OCI-LY1 (cell line): ENCODE results near the gene MAFG.

ENCODE experiments used
- H2AFZ ChIP-seq: fragments of 200-600 bp; sonication (generic), shearing (Covaris generic); 2 replicates; pipeline ENCODE4 v1.6.0; 2014; ENCODE audit warnings: antibody characterized with exemption, mild to moderate bottlenecking, low read length
- H3F3A ChIP-seq: fragments of 200-600 bp; sonication (generic), shearing (Covaris generic); 2 replicates; pipeline ENCODE4 v1.6.0; 2014; ENCODE audit warnings: mild to moderate bottlenecking, antibody characterized with exemption, low read length, moderate library complexity; ENCODE audit not compliant: insufficient read depth
- H3K27ac ChIP-seq: fragments of 200-600 bp; sonication (generic); 2 replicates; pipeline ENCODE4 v1.5.1; 2014; ENCODE audit warnings: low read length, mixed run types, mild to moderate bottlenecking, low read depth; ENCODE audit not compliant: poor library complexity, severe bottlenecking
- H3K27me3 ChIP-seq: fragments of 200-600 bp; sonication (generic); 2 replicates; pipeline ENCODE4 v1.6.0; 2014; ENCODE audit warnings: antibody characterized with exemption, mild to moderate bottlenecking, low read length, moderate library complexity; ENCODE audit not compliant: insufficient read depth
- H3K36me3 ChIP-seq: fragments of 200-600 bp; sonication (generic); 2 replicates; pipeline ENCODE4 v1.6.1; 2014; ENCODE audit warnings: mild to moderate bottlenecking, antibody characterized with exemption, low read length, moderate library complexity, mixed read lengths; ENCODE audit not compliant: insufficient read depth
- H3K4me1 ChIP-seq: fragments of 200-600 bp; sonication (generic); 2 replicates; pipeline ENCODE4 v1.5.1; 2014; ENCODE audit warnings: mild to moderate bottlenecking, low read length, moderate library complexity; ENCODE audit not compliant: insufficient read depth, severe bottlenecking
- H3K4me2 ChIP-seq: fragments of 200-600 bp; sonication (generic), shearing (Covaris generic); 2 replicates; pipeline ENCODE4 v1.6.1; 2014; ENCODE audit warnings: low read length
- H3K4me3 ChIP-seq: fragments of 200-600 bp; sonication (generic); 2 replicates; pipeline ENCODE4 v1.5.1; 2014; ENCODE audit warnings: low read length, low read depth, mild to moderate bottlenecking, mixed read lengths; ENCODE audit not compliant: poor library complexity, severe bottlenecking
- H3K79me2 ChIP-seq: fragments of 200-600 bp; shearing (Covaris generic); 2 replicates; pipeline ENCODE4 v1.6.1; 2016; ENCODE audit warnings: mixed run types, low read length, mixed read lengths; ENCODE audit not compliant: insufficient read depth
- H3K9ac ChIP-seq: fragments of 200-600 bp; sonication (generic), shearing (Covaris generic); 2 replicates; pipeline ENCODE4 v1.6.1; 2014; ENCODE audit warnings: mild to moderate bottlenecking, low read length, mixed read lengths
- H3K9me2 ChIP-seq: fragments of 200-600 bp; sonication (generic), shearing (Covaris generic); 2 replicates; pipeline ENCODE4 v1.6.1; 2014; ENCODE audit warnings: low read depth, mild to moderate bottlenecking, low read length, mixed read lengths
- H3K9me3 ChIP-seq: fragments of 200-600 bp; shearing (Covaris generic); 2 replicates; pipeline ENCODE4 v1.6.1; 2014; ENCODE audit warnings: low read length, mixed read lengths
- H4K20me1 ChIP-seq: fragments of 200-600 bp; sonication (generic), shearing (Covaris generic); 2 replicates; pipeline ENCODE4 v1.6.0; 2016; ENCODE audit warnings: mild to moderate bottlenecking, low read length; ENCODE audit not compliant: insufficient read depth
- CTCF ChIP-seq: fragments of 200-600 bp; sonication (generic), shearing (Covaris generic); IDR thresholded peaks from 2 replicates; pipeline ENCODE4 v1.5.1; 2017; ENCODE audit warnings: mild to moderate bottlenecking, antibody characterized with exemption, low read length, moderate library complexity, mixed read lengths
- EZH2 ChIP-seq: fragments of 200-600 bp; sonication (generic), shearing (Covaris generic); IDR thresholded peaks from 2 replicates; pipeline ENCODE4 v1.8.0; 2017; ENCODE audit warnings: borderline replicate concordance, mixed run types, mild to moderate bottlenecking, antibody characterized with exemption, low read length, moderate library complexity, mixed read lengths

MAFG gene

GRCh38 chr17:81905424-81905875 lies 22.1 kb downstream of the MAFG start:
- Histone ChIP-seq H3K27ac (no peak overlapping the region), H3K4me1 (peaks cover 19% of the 10 kb centered on the region), H3K27me3 (peaks cover 4% of the 10 kb centered on the region; the same call in 1 of the 2 replicates), H3K4me2 (no peak overlapping the region), H4K20me1 (no peaks in the 10 kb centered on the region), H3K4me3 (no peak overlapping the region), H3F3A (no peaks in the 10 kb centered on the region), H2AFZ (no peak overlapping the region), H3K9ac (no peak overlapping the region), H3K9me2 (no peaks in the 10 kb centered on the region), H3K79me2 (no peaks in the 10 kb centered on the region), H3K9me3 (no peaks in the 10 kb centered on the region), H3K36me3 (peaks cover 59% of the 10 kb centered on the region)
- TF ChIP-seq CTCF (no peak), EZH2 (no peak)

GRCh38 chr17:81904600-81905423 lies 22.7 kb downstream of the MAFG start:
- Histone ChIP-seq H3K4me1 (peaks cover 13% of the 10 kb centered on the region), H3K79me2 (no peaks in the 10 kb centered on the region), H3K9ac (no peak overlapping the region), H2AFZ (no peak overlapping the region), H3F3A (no peaks in the 10 kb centered on the region), H3K9me2 (no peaks in the 10 kb centered on the region), H3K9me3 (no peaks in the 10 kb centered on the region), H3K36me3 (peaks cover 65% of the 10 kb centered on the region), H3K4me3 (no peak overlapping the region), H4K20me1 (no peaks in the 10 kb centered on the region), H3K4me2 (no peak overlapping the region), H3K27ac (no peak overlapping the region), H3K27me3 (peaks cover 4% of the 10 kb centered on the region; the same call in 1 of the 2 replicates)
- TF ChIP-seq EZH2 (no peak), CTCF (no peak)

- Histone ChIP-seq H3K27me3 (peaks cover 4% of the 10 kb centered on the region; the same call in 1 of the 2 replicates), H3K27ac (no peak overlapping the region), H3K9me3 (no peaks in the 10 kb centered on the region), H2AFZ (no peak overlapping the region), H3K79me2 (no peaks in the 10 kb centered on the region), H3K4me2 (no peak overlapping the region), H4K20me1 (no peaks in the 10 kb centered on the region), H3F3A (no peaks in the 10 kb centered on the region), H3K36me3 (peaks cover 69% of the 10 kb centered on the region), H3K4me1 (peaks cover 9% of the 10 kb centered on the region), H3K4me3 (no peak overlapping the region), H3K9ac (no peak overlapping the region), H3K9me2 (no peaks in the 10 kb centered on the region)
- TF ChIP-seq EZH2 (no peak), CTCF (no peak)
Observed at GRCh38 chr17:81903896-81904599, 23.5 kb downstream of the MAFG start.
